HG03571 (cell line): ENCODE results near the gene HAPLN3.

Experiments
- ATAC-seq: cut with Tn5 transposase; IDR thresholded peaks from one replicate; pipeline ENCODE4 v1.9.1; 2021; ENCODE audit not compliant: unreplicated experiment

HAPLN3 gene

DNA sequence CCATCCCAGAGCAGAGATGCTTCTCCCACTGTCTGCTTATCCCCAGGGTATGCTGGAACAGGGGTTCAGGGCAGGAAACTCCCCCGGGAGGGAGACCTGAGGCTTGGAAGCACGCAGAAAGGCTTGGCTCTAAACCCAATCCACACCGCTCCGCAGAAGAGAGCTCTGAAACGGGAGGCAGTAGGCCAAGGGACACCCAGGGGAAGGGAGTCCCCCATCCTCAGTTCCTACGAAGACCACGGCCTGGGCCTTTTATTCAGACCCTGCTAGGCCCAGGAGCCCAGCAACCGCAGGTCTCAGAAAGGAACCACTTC is 1.8 kb upstream of the HAPLN3 start:
- no peak for ATAC-seq

DNA sequence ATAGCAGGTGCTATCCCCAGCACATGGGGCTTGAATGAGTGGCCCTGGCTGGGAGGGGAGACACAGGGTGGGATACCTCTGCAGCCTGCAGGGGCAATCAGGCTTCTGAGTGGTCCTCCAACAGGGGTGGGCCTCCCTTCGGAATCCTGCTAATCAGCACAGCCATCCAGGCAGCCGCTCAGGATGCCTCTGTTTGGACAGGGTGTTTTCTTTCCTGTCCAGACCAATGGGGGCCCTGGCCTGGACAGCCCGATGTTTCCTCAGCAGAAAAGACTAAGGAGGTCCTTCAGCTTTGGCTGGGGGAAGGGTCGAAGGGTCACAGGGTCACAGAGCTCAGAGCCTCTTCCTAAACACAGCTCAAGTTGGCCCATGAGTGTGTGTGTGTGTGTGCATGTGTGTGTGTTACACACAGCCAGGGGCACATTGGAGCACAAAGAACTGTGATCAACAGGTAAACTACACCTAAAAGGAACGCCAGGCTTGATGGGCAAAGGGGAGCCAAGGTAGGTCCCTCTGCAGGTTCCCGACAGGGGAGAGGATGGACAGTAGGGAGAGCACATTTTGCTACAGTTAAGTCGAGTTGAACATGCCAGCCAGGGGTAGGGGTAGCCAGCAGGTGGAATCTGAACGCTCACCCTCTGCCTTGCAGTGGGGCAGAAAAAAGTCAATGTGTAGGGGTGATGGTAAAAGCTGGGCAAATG is 1.1 kb upstream of the HAPLN3 start:
- ATAC-seq, result no peak

DNA sequence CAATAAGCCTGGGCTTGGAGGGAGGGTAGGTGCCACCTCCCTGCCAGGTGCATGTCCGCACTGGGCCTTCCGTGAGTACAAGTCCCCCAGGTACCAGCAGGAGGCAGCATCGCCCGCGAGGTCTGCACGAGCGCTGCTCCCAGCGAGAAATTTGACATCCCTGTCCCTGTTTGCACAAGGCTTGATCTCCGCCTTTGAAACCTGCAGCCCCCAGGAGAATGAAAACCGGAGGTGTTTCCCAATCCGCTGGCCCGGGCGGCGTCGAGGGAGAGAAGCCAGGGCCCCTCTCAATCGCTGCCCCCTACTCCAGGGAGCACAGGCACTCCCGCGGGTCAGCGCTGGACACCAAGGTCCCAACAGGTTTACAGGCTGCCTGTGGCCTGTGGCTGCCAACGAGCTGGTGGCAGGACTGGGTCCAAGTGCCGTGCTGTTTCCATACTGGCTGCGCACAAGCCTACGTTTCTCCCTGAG is 961 bp downstream of the HAPLN3 start:
- ATAC-seq, result peak; percentile 42

GRCh38 chr15:88891540-88892254 is 3.6 kb downstream of the HAPLN3 start:
- ATAC-seq, result no peak

DNA sequence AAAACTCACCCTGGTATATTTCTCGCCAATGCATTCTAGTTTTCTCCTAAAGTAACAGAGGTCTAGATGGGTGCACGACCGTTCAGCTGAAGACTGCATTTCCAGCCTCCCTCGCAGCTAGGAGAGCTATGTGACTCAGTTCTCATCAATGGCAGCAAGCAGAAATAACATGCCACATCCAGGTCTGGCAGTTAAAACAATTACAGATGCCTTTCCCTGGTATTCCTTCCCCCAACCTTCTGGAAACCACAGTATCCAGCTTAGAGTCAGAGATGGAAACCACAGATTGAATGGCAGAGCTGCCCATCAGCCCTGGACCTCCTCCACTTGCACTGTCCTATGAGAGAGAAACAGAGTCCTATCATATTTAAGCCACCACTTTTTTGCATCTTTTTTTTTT is 4.8 kb downstream of the HAPLN3 start:
- no peak for ATAC-seq

DNA sequence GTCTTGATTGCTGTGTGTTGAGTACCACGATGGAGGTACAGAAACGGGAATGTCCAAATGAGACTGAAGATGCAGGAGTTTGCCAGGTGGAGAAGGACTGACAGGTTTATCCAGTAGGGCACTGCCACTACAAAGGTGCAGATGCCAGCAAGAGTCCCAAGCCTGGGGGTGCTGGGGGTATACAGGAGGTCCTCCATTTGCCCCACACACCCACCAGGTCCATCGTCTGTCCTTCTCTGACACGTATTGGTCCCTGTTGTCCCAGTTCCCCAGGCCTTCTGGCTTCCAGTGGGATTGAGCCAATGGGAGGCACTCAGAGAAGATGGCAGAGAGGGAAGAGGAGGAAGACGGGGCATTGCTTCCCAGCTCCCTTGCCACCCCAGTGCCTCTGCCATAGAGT is 6.6 kb downstream of the HAPLN3 start:
- no peak for ATAC-seq

DNA sequence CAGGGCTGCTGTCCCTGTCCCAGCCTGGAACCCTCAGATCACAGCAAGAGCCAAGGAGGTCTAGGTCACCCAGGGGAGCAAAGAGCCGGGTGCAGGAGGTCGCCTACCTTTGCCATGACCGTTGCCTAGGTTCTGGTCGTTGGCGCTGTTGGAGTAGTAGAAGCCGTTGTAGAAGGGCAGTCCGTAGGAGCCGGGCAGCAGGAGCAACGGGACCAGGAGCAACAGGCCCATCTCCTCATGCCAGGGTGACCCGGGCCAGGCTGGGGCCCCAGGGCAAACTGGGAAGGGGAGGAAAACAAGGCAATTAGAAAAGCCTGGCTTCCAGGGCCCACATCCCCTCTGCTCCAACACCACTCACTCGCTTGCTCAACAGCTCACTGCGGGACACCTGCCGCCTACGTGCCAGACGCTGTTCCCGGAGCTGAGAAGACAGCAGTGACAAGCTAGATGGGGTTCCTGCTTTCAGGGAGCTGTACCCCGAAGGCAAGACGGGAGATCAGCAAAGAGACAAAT is 8.2 kb downstream of the HAPLN3 start:
- no peak for ATAC-seq

- no peak for ATAC-seq
Measured at GRCh38 chr15:88882785-88883184, 12.6 kb downstream of the HAPLN3 start.

GRCh38 chr15:88881775-88882174 is 13.6 kb downstream of the HAPLN3 start:
- ATAC-seq, result no peak

- no peak for ATAC-seq
Measured at GRCh38 chr15:88880944-88881740, 14.2 kb downstream of the HAPLN3 start.

DNA sequence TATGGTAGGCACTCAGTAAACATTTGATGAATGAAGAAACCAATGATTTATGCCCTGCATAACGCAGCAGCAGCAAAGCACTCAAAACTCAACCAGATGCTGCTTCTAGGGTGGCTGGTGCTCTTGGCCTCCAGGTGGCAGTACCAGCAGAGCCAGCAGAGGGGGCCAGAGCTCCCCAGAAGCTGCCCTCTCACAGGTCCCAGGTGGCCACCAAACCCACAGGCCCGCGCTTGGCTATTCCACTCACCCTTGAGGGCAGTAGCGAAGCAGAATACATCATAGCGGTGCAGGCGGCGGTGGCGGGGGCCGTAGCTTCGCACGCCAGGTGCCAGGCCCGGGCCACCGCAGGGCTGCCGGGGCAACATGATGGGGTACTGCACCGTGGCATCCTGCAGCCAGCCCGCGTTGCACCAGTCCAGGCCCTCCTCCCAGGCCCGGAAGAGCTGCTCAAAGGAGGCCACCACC is 16.6 kb downstream of the HAPLN3 start:
- ATAC-seq, result no peak

DNA sequence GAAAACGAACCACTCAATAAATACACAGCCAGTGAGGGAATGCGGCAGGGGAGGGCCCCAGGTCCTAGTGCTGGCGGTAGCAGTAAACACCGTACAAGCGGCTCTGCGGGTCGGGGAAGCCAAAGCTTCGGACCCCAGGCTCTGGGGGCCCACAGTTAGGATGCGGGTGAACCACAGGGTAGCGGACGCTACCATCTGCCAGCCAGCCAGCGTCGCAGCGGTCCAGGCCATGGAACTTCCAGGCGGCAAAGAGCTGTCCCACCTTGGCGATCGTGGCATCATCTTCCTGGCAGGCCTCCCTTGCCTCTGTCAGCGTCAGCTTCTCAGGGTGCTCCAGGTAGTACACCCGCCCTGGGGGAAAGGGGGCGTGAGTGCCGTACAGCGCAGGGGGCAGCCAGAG is 17.4 kb downstream of the HAPLN3 start:
- ATAC-seq, result no peak

- ATAC-seq, result no peak
Measured at GRCh38 chr15:88877415-88877814, 17.9 kb downstream of the HAPLN3 start.

- ATAC-seq, result no peak
Measured at GRCh38 chr15:88876573-88876972, 18.8 kb downstream of the HAPLN3 start.

- no peak for ATAC-seq
Measured at GRCh38 chr15:88874684-88875083, 20.7 kb downstream of the HAPLN3 start.

GRCh38 chr15:88874275-88874674 is 21.1 kb downstream of the HAPLN3 start:
- no peak for ATAC-seq

- ATAC-seq, result no peak
Measured at GRCh38 chr15:88873786-88874185, 21.6 kb downstream of the HAPLN3 start.

DNA sequence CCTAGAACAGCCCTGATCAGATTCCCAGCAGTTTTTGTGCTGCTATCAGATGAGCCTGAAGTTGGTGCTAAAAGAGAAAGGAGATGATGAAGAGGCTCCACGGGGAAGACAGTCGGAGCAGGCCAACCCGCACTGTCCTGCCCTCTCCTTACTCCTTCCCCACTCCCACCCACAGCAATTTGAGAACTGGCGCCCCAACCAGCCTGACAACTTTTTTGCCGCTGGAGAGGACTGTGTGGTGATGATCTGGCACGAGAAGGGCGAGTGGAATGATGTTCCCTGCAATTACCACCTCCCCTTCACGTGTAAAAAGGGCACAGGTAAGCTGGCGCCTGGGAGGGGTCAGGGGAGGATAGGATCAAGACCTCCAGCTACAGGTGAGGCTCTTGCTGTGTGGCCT is 22.6 kb downstream of the HAPLN3 start:
- ATAC-seq, result no peak

GRCh38 chr15:88872106-88872505 is 23.2 kb downstream of the HAPLN3 start:
- no peak for ATAC-seq

DNA sequence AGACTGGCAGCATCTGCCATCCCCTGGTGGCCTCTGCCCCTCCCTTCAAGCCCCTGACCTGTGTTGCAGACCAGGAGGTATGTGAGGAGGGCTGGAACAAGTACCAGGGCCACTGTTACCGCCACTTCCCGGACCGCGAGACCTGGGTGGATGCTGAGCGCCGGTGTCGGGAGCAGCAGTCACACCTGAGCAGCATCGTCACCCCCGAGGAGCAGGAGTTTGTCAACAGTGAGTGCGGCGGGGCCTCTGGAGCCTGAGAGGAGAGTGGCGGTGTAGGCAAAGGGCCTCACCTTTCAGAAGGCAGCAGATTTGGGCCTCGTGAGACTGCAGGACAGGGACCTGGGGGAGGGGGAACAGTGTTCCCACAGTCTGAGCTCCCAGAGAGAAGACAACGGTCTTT is 24.0 kb downstream of the HAPLN3 start:
- ATAC-seq, result no peak

GRCh38 chr15:88866295-88866881 is 29.0 kb downstream of the HAPLN3 start:
- ATAC-seq, result no peak
